Astrocyte of the spinal cord (primary cell): ENCODE data around the gene EED.

Source experiments
- DNase-seq: peaks from one replicate; pipeline ENCODE4 v3.0.0; 2011; ENCODE audit warnings: low read depth, low spot score
- H3K4me3 ChIP-seq: 2 replicates; pipeline ENCODE4 v1.5.1; 2011; ENCODE audit warnings: low read depth, mild to moderate bottlenecking, low read length, moderate library complexity
- in situ Hi-C: cut with HindIII; loops from 2 replicates; pipeline ENCODE4 v1.10.0; 2017; ENCODE audit warnings: low sequenced_read_pairs
- TF ChIP-seq, protein P1 (sequence below): IDR thresholded peaks from 2 replicates; pipeline ENCODE4 v1.5.1; 2012; ENCODE audit warnings: low read depth, mild to moderate bottlenecking, low read length, inconsistent platforms

Gene EED

DNA sequence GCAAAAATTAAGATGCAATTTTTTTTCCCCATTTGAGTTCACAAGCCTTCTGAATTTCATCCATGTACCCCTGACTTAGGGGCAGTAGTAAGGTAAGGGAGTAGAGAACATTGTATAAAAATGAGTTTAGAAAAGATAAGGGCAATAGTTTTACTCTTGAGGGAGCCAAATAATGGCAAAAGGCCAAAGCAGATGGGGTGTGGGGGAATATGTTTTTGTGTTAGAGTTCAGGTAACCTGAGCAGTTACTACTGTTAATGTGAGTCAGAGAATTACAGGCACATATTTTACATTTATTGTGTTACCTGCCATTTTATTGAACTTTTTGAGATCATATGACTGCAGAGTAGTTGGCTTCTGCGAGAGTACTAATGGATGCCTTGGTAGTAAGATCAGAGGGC, 3.1 kb downstream of the EED start:
- DNase-seq, result no peak
- no peak overlapping the region for H3K4me3 ChIP-seq
- in situ Hi-C loops, result no loop called here
- TF ChIP-seq, protein P1, sequence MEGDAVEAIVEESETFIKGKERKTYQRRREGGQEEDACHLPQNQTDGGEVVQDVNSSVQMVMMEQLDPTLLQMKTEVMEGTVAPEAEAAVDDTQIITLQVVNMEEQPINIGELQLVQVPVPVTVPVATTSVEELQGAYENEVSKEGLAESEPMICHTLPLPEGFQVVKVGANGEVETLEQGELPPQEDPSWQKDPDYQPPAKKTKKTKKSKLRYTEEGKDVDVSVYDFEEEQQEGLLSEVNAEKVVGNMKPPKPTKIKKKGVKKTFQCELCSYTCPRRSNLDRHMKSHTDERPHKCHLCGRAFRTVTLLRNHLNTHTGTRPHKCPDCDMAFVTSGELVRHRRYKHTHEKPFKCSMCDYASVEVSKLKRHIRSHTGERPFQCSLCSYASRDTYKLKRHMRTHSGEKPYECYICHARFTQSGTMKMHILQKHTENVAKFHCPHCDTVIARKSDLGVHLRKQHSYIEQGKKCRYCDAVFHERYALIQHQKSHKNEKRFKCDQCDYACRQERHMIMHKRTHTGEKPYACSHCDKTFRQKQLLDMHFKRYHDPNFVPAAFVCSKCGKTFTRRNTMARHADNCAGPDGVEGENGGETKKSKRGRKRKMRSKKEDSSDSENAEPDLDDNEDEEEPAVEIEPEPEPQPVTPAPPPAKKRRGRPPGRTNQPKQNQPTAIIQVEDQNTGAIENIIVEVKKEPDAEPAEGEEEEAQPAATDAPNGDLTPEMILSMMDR, result no peak

DNA sequence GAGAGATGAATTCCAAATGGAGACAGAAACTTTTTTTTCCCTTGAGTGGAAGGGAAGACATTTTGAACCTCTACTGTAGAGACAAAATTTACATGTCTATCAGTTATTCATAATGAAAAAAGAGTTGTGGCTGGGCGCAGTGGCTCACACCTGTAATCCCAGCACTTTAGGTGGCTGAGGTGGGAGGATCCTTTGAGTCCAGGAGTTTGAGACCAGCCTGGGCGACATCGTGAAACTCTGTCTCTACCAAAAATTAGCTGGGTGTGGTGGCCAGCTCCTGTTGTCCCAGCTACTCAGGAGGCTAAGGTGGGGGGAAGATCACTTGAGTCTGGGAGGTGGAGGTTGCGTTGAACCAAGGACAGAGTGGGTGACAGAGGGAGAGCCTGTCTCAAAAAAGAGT, 4.1 kb downstream of the EED start:
- no peak for DNase-seq
- TF ChIP-seq, protein P1, result no peak
- H3K4me3 ChIP-seq, result no peak overlapping the region
- in situ Hi-C loops, result no loop called here

DNA sequence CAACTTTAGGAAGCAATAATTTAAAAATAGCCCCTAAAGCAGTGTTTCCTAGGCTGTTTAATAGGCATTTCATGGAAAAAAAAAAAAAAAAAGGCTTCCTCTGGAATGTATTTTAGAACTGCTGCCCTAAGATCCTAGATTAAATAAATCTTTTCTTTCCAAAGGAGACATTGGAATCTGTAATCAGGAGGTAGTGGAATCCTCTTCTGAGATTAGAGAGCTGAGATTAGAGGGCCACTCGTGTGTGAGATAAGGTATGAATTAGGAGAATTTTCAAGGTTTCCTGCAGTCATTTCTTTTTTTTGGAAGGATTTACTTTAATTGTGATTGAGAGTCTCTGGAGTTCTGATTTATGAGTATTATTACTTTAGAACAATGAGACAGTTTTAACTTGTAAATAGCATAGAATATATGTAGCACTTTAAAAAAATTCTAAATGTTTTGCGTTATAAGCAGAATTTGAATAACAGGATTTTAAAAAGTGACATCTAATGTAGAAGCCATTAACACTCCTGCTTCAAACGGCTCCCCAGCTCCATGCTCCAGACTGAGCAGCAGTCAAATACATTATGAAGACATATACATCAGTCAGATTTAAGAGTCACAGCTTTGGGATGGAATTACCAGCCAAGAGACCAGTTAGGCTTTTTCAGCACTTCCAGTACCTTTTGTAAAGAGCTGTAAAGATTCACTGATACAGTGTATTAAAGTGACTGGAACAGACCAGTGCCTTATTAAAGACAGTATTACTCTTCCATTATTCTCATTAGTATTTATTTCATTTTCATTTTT, 5.0 kb downstream of the EED start:
- DNase-seq, result no peak
- TF ChIP-seq, protein P1, result no peak
- H3K4me3 ChIP-seq, result no peak overlapping the region
- in situ Hi-C loops, result no loop called here

DNA sequence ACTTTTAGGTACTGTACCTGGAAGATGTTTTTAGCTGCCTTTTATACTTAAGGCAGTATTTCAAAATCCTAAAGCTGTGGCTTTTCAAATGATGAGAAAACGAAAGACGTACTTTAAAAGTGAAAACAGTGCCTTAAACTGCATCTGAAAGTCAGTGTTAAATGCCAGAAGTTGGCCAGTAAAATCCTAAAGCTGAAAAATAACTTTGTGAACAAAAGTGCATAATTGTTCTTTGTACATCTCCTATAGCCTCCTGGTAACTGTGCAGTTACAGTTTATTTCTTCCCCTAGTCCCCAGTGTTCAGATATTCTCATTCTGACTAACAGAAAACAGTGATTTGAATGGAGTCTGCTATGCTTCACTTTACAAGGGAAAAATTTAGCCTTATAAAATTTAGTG, 6.8 kb downstream of the EED start:
- H3K4me3 ChIP-seq, result no peak overlapping the region
- TF ChIP-seq, protein P1, result no peak
- no peak for DNase-seq
- in situ Hi-C loops, result no loop called here

DNA sequence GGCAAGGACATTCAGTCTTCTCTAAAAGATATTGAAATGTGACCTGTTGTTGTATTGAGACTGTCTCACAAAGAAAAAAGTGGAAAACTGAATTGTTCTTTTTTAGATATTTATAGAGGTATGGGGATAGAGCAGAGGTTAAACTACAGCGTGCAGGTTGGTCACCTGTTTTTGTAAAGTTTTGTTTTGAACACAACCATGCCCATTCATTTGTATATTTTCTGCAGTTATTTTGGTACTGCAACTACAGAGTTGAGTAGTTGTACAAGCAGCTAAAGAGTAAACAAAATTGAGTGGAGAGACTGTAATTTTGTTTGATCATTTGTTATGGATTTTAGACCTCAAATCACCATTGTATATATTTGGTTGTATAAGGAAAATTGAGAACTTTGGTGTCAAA, 11.3 kb downstream of the EED start:
- in situ Hi-C loops, result no loop called here
- TF ChIP-seq, protein P1, result no peak
- DNase-seq, result no peak
- no peak overlapping the region for H3K4me3 ChIP-seq

DNA sequence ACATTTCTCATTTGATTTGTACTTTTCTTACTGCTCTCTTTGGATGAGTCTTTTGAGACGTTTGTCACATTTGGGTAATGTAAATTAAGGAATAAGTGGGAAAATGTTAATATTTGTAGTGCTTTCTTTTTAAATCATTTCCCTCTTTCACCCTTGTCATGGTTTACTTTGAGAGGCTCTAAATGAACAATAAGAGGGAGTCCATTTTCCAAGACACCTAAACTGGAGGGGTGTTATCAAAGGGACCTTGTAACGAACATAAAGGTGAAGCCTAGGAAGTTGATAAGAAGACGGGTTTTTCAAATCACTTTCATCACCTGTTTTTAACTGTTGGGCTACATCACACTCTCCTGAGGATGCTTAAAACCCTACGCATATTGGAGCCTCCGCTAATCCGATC, 12.1 kb downstream of the EED start:
- H3K4me3 ChIP-seq, result no peak overlapping the region
- TF ChIP-seq, protein P1, result no peak
- in situ Hi-C loops, result no loop called here
- DNase-seq, result no peak
